Osteocyte (in vitro differentiated cells): ENCODE measurements around the gene AK9. TPM values are rescaled to one million over a fixed set of nuclear protein-coding genes. Genes with fewer than 3 reads are reported as not detected.
"Not testable (repeated sequence)": the region's sequence is repeated elsewhere in the genome, so short reads cannot be mapped to it uniquely, and the experiment has no call there.

ENCODE experiments used
- DNase-seq: peaks from one replicate; pipeline ENCODE4 v3.0.0; 2021; ENCODE audit warnings: mixed read lengths; ENCODE audit not compliant: unreplicated experiment; ENCODE audit errors: extremely low spot score
- H3K27ac Mint-ChIP-seq: one replicate; pipeline ENCODE4 v1.8.0; 2021; ENCODE audit warnings: mild to moderate bottlenecking, mixed read lengths; ENCODE audit not compliant: unreplicated experiment
- H3K27me3 Mint-ChIP-seq: one replicate; pipeline ENCODE4 v1.8.0; 2021; ENCODE audit warnings: mixed read lengths; ENCODE audit not compliant: unreplicated experiment
- H3K36me3 Mint-ChIP-seq: one replicate; pipeline ENCODE4 v1.8.0; 2021; ENCODE audit warnings: mixed read lengths; ENCODE audit not compliant: unreplicated experiment
- H3K4me1 Mint-ChIP-seq: one replicate; pipeline ENCODE4 v1.8.0; 2021; ENCODE audit warnings: mixed read lengths; ENCODE audit not compliant: unreplicated experiment
- H3K4me3 Mint-ChIP-seq: one replicate; pipeline ENCODE4 v1.8.0; 2021; ENCODE audit warnings: mild to moderate bottlenecking, moderate library complexity, mixed read lengths; ENCODE audit not compliant: unreplicated experiment
- H3K9me3 Mint-ChIP-seq: one replicate; pipeline ENCODE4 v1.8.0; 2021; ENCODE audit warnings: mixed read lengths; ENCODE audit not compliant: unreplicated experiment
- CTCF ChIP-seq: fragments of 200-600 bp; sonication (generic); IDR thresholded peaks from 2 replicates; pipeline ENCODE4 v1.5.0; 2021; ENCODE audit warnings: antibody characterized with exemption, mild to moderate bottlenecking, moderate library complexity
- total RNA-seq: library from RNA; stranded (reverse); gene quantifications from 2 replicates; pipeline ENCODE4 v1.2.1, GENCODE V29; 2021

Gene AK9
- total RNA-seq, 1 donor from 2014 or later, result 5.3 TPM

GRCh38 chr6:109736273-109737025 is 45.4 kb upstream of the AK9 start:
- H3K27ac Mint-ChIP-seq, result no peak overlapping the region
- no peak overlapping the region for H3K4me3 Mint-ChIP-seq
- H3K4me1 Mint-ChIP-seq, result peaks cover 25% of the 10 kb centered on the region
- H3K9me3 Mint-ChIP-seq, result peaks cover 5% of the 10 kb centered on the region
- H3K27me3 Mint-ChIP-seq, result no peaks in the 10 kb centered on the region
- H3K36me3 Mint-ChIP-seq, result peaks cover 33% of the 10 kb centered on the region
- DNase-seq, result no peak
- TF ChIP-seq CTCF, result no peak

GRCh38 chr6:109725250-109725649 is 34.2 kb upstream of the AK9 start:
- H3K4me3 Mint-ChIP-seq, H3K27me3 Mint-ChIP-seq, DNase-seq, H3K9me3 Mint-ChIP-seq, H3K27ac Mint-ChIP-seq: not testable (repeated sequence)
- H3K4me1 Mint-ChIP-seq, result peaks cover 30% of the 10 kb centered on the region
- H3K36me3 Mint-ChIP-seq, result peaks cover 20% of the 10 kb centered on the region

GRCh38 chr6:109722564-109723254 is 31.7 kb upstream of the AK9 start:
- DNase-seq, result no peak
- Mint-ChIP-seq H3K9me3 (no peaks in the 10 kb centered on the region), H3K27ac (peak overlapping the region; percentile 67), H3K4me3 (no peak overlapping the region), H3K27me3 (no peaks in the 10 kb centered on the region), H3K4me1 (peaks cover 36% of the 10 kb centered on the region), H3K36me3 (peaks cover 23% of the 10 kb centered on the region)
- no peak for TF ChIP-seq CTCF

- Mint-ChIP-seq H3K4me3 (no peak overlapping the region), H3K36me3 (peaks cover 23% of the 10 kb centered on the region), H3K9me3 (no peaks in the 10 kb centered on the region), H3K27ac (no peak overlapping the region), H3K27me3 (no peaks in the 10 kb centered on the region), H3K4me1 (peaks cover 36% of the 10 kb centered on the region)
- DNase-seq, result no peak
- TF ChIP-seq CTCF, result no peak
Measured at GRCh38 chr6:109722011-109722410, 31.0 kb upstream of the AK9 start.

GRCh38 chr6:109720311-109720710 is 29.3 kb upstream of the AK9 start:
- TF ChIP-seq CTCF, result no peak
- no peak for DNase-seq
- H3K36me3 Mint-ChIP-seq, result peaks cover 16% of the 10 kb centered on the region
- H3K9me3 Mint-ChIP-seq, result no peaks in the 10 kb centered on the region
- no peaks in the 10 kb centered on the region for H3K27me3 Mint-ChIP-seq
- H3K27ac Mint-ChIP-seq, result peak overlapping the region; percentile 23
- no peak overlapping the region for H3K4me3 Mint-ChIP-seq
- peaks cover 36% of the 10 kb centered on the region for H3K4me1 Mint-ChIP-seq
